H9 (cell line): ENCODE results near the gene TARBP2. TPM values are rescaled to one million over a fixed set of nuclear protein-coding genes. Genes with fewer than 3 reads are reported as not detected.

ENCODE experiments used
- DNase-seq: peaks from one replicate; pipeline ENCODE4 v3.0.0-alpha.2; 2017
- H2AFZ ChIP-seq: one replicate; pipeline ENCODE4 v1.6.1; 2013; ENCODE audit warnings: mild to moderate bottlenecking, low read length, control low read depth, moderate library complexity
- H2AK5ac ChIP-seq: 2 replicates; pipeline ENCODE4 v1.6.1; 2013; ENCODE audit warnings: low read length, control low read depth, mixed read lengths; ENCODE audit not compliant: insufficient read length
- H2BK120ac ChIP-seq: one replicate; pipeline ENCODE4 v1.6.1; 2013; ENCODE audit warnings: low read depth, mild to moderate bottlenecking, low read length, control low read depth, inconsistent platforms; ENCODE audit not compliant: poor library complexity, severe bottlenecking
- H2BK12ac ChIP-seq: 2 replicates; pipeline ENCODE4 v1.6.1; 2013; ENCODE audit warnings: low read length, control low read depth, mixed read lengths, low read depth; ENCODE audit not compliant: insufficient read length
- H2BK15ac ChIP-seq: 2 replicates; pipeline ENCODE4 v1.6.1; 2013; ENCODE audit warnings: low read depth, low read length, control low read depth
- H2BK20ac ChIP-seq: one replicate; pipeline ENCODE4 v1.6.1; 2013; ENCODE audit warnings: low read depth, mild to moderate bottlenecking, low read length, control low read depth, inconsistent platforms; ENCODE audit not compliant: poor library complexity, severe bottlenecking
- H2BK5ac ChIP-seq: 2 replicates; pipeline ENCODE4 v1.6.1; 2013; ENCODE audit warnings: low read length, control low read depth, mixed read lengths; ENCODE audit not compliant: insufficient read length
- H3K14ac ChIP-seq: 2 replicates; pipeline ENCODE4 v1.6.1; 2013; ENCODE audit warnings: low read length, control low read depth; ENCODE audit not compliant: insufficient read depth
- H3K18ac ChIP-seq: 2 replicates; pipeline ENCODE4 v1.6.1; 2013; ENCODE audit warnings: low read depth, mild to moderate bottlenecking, mixed read lengths, low read length, control low read depth; ENCODE audit not compliant: insufficient read length
- H3K23ac ChIP-seq: 2 replicates; pipeline ENCODE4 v1.6.1; 2013; ENCODE audit warnings: low read length, control low read depth, mixed read lengths, low read depth; ENCODE audit not compliant: insufficient read length
- H3K23me2 ChIP-seq: 2 replicates; pipeline ENCODE4 v1.6.1; 2013; ENCODE audit warnings: low read depth, mild to moderate bottlenecking, mixed read lengths, low read length, control low read depth; ENCODE audit not compliant: insufficient read length, poor library complexity, severe bottlenecking
- H3K27ac ChIP-seq: 2 replicates; pipeline ENCODE4 v1.5.1; 2013; ENCODE audit warnings: low read length, control low read depth, mixed read lengths, low read depth; ENCODE audit not compliant: insufficient read length
- H3K27me3 ChIP-seq: 2 replicates; pipeline ENCODE4 v1.6.1; 2013; ENCODE audit warnings: low read length, control low read depth, inconsistent platforms; ENCODE audit not compliant: insufficient read depth
- H3K4ac ChIP-seq: 2 replicates; pipeline ENCODE4 v1.6.1; 2013; ENCODE audit warnings: low read depth, mild to moderate bottlenecking, control low read depth, inconsistent platforms, low read length, moderate library complexity
- H3K4me1 ChIP-seq: 2 replicates; pipeline ENCODE4 v1.6.1; 2013; ENCODE audit warnings: low read length, control low read depth, inconsistent platforms; ENCODE audit not compliant: insufficient read depth
- H3K4me2 ChIP-seq: 2 replicates; pipeline ENCODE4 v1.6.1; 2013; ENCODE audit warnings: low read length, control low read depth, mixed read lengths; ENCODE audit not compliant: insufficient read length, insufficient read depth
- H3K56ac ChIP-seq: 2 replicates; pipeline ENCODE4 v1.6.1; 2013; ENCODE audit warnings: low read depth, mild to moderate bottlenecking, mixed read lengths, low read length, control low read depth; ENCODE audit not compliant: insufficient read length
- H3K79me1 ChIP-seq: 2 replicates; pipeline ENCODE4 v1.6.1; 2013; ENCODE audit warnings: low read depth, mild to moderate bottlenecking, moderate library complexity, low read length, control low read depth, inconsistent platforms; ENCODE audit not compliant: insufficient read depth, poor library complexity, severe bottlenecking
- H3K79me2 ChIP-seq: 2 replicates; pipeline ENCODE4 v1.6.1; 2013; ENCODE audit warnings: low read length, control low read depth, inconsistent platforms; ENCODE audit not compliant: insufficient read depth
- H3K9ac ChIP-seq: 2 replicates; pipeline ENCODE4 v1.6.1; 2013; ENCODE audit warnings: low read length, control low read depth, mixed read lengths; ENCODE audit not compliant: insufficient read length; ENCODE audit errors: extremely low read depth
- H3K9me3 ChIP-seq: one replicate; pipeline ENCODE4 v1.6.1; 2013; ENCODE audit warnings: low read depth, low read length, inconsistent platforms; ENCODE audit not compliant: control insufficient read depth
- H3T11ph ChIP-seq: one replicate; pipeline ENCODE4 v1.6.1; 2013; ENCODE audit warnings: mild to moderate bottlenecking, low read length, control low read depth, inconsistent platforms
- H4K20me1 ChIP-seq: one replicate; pipeline ENCODE4 v1.6.1; 2013; ENCODE audit not compliant: control insufficient read depth, insufficient read length, insufficient read depth
- H4K5ac ChIP-seq: 2 replicates; pipeline ENCODE4 v1.6.1; 2013; ENCODE audit warnings: low read depth, mild to moderate bottlenecking, mixed read lengths, low read length, control low read depth; ENCODE audit not compliant: insufficient read length
- H4K8ac ChIP-seq: replicated peaks from 2 replicates; pipeline ENCODE4 v1.6.1; 2013; ENCODE audit warnings: low read length, control low read depth, mixed read lengths, low read depth; ENCODE audit not compliant: insufficient read length
- H4K91ac ChIP-seq: 2 replicates; pipeline ENCODE4 v1.6.1; 2013; ENCODE audit warnings: low read depth, mild to moderate bottlenecking, moderate library complexity, mixed read lengths, low read length, control low read depth; ENCODE audit not compliant: insufficient read length
- H3K27ac Mint-ChIP-seq, 3 experiments: 2 replicates in 2 of 3; 3 replicates in 1 of 3; pipeline ENCODE4 v1.8.0; 2020 to 2021; ENCODE audit warnings: mixed read lengths in 3 of 3, mild to moderate bottlenecking in 1 of 3, moderate library complexity in 1 of 3
- H3K27me3 Mint-ChIP-seq: 2 replicates; pipeline ENCODE4 v1.8.0; 2021; ENCODE audit warnings: low read depth, mild to moderate bottlenecking, moderate library complexity, mixed read lengths
- H3K36me3 Mint-ChIP-seq, 3 experiments: 2 replicates in 2 of 3; 3 replicates in 1 of 3; pipeline ENCODE4 v1.8.0; 2020 to 2021; ENCODE audit warnings: low read depth in 3 of 3, mixed read lengths in 3 of 3; ENCODE audit not compliant: insufficient read depth in 1 of 3
- H3K4me1 Mint-ChIP-seq, 2 experiments: 2 replicates each; pipeline ENCODE4 v1.8.0; 2020; ENCODE audit warnings: mixed read lengths in 2 of 2
- H3K4me3 Mint-ChIP-seq, 2 experiments: 2 replicates in 1 of 2; 3 replicates in 1 of 2; pipeline ENCODE4 v1.8.0; 2020 to 2021; ENCODE audit warnings: mild to moderate bottlenecking in 2 of 2, mixed read lengths in 2 of 2, moderate library complexity in 1 of 2
- H3K9me3 Mint-ChIP-seq, 2 experiments: 2 replicates in 1 of 2; 3 replicates in 1 of 2; pipeline ENCODE4 v1.8.0; 2020; ENCODE audit warnings: mild to moderate bottlenecking in 2 of 2, mixed read lengths in 2 of 2, moderate library complexity in 1 of 2
- CTCF ChIP-seq: fragments of 200-600 bp; sonication (generic); conservative IDR thresholded peaks from 3 replicates; pipeline ENCODE4 v1.8.0; 2021; ENCODE audit warnings: antibody characterized with exemption, mild to moderate bottlenecking
- WGBS: extraction: QIAGEN DNeasy Blood & Tissue Kit; methylation state at CpG from one replicate; pipeline ENCODE4 v1.1.7; 2013; ENCODE audit warnings: missing lambda C conversion rate, low lambda C conversion rate, mixed read lengths; ENCODE audit not compliant: insufficient read length; ENCODE audit errors: extremely low coverage; 5-methylcytosine and 5-hydroxymethylcytosine counted together
- total RNA-seq: library from RNA; stranded (reverse); gene quantifications from 2 replicates; pipeline ENCODE4 v1.2.1, GENCODE V29; 2021

The TARBP2 gene
- total RNA-seq, 1 experiment from 2014 or later, result 79.2 TPM

- Histone ChIP-seq H4K91ac (no peak overlapping the region), H3K27me3 (no peaks in the 10 kb centered on the region), H3K79me1 (no peaks in the 10 kb centered on the region), H2BK12ac (no peak overlapping the region), H3K4ac (no peak overlapping the region), H2BK120ac (no peak overlapping the region), H3K14ac (no peak overlapping the region), H3K9ac (no peak overlapping the region), H2AK5ac (no peak overlapping the region), H3T11ph (no peak overlapping the region), H2BK15ac (no peak overlapping the region), H3K4me2 (no peak overlapping the region), H2BK5ac (no peak overlapping the region), H4K8ac (no peak overlapping the region), H3K23ac (no peak overlapping the region), H4K5ac (no peak overlapping the region), H2BK20ac (no peak overlapping the region), H3K18ac (no peak overlapping the region), H3K23me2 (no peaks in the 10 kb centered on the region), H2AFZ (no peak overlapping the region), H3K79me2 (no peaks in the 10 kb centered on the region), H3K4me1 (no peaks in the 10 kb centered on the region; the same call in 1 of the 2 replicates), H3K9me3 (no peaks in the 10 kb centered on the region), H3K27ac (no peak overlapping the region), H3K56ac (no peak overlapping the region), H4K20me1 (no peaks in the 10 kb centered on the region)
- no peak for TF ChIP-seq CTCF
- no peak for DNase-seq
- WGBS, result no CpG with 5 or more reads among the region's 5 CpGs
- H3K36me3 Mint-ChIP-seq, result peaks cover 9 to 56% (median 16%) of the 10 kb centered on the region in 3 experiments; a peak in 6 of 7 replicates
- no peak overlapping the region for H3K4me3 Mint-ChIP-seq
- H3K27ac Mint-ChIP-seq, result no peak overlapping the region
- no peaks in the 10 kb centered on the region for H3K9me3 Mint-ChIP-seq
- no peaks in the 10 kb centered on the region for H3K27me3 Mint-ChIP-seq
- peaks cover 0 to 8% of the 10 kb centered on the region in 2 experiments; a peak in 3 of 4 replicates for H3K4me1 Mint-ChIP-seq
These were observed 17.3 kb downstream of the TARBP2 start for GRCh38 chr12:53518381-53518780.
